GM18870 (cell line): ENCODE data around the gene CDCA4.

Experiments used
- ATAC-seq: cut with Tn5 transposase; IDR thresholded peaks from one replicate; pipeline ENCODE4 v1.9.1; 2021; ENCODE audit warnings: moderate library complexity; ENCODE audit not compliant: unreplicated experiment

CDCA4 gene

DNA sequence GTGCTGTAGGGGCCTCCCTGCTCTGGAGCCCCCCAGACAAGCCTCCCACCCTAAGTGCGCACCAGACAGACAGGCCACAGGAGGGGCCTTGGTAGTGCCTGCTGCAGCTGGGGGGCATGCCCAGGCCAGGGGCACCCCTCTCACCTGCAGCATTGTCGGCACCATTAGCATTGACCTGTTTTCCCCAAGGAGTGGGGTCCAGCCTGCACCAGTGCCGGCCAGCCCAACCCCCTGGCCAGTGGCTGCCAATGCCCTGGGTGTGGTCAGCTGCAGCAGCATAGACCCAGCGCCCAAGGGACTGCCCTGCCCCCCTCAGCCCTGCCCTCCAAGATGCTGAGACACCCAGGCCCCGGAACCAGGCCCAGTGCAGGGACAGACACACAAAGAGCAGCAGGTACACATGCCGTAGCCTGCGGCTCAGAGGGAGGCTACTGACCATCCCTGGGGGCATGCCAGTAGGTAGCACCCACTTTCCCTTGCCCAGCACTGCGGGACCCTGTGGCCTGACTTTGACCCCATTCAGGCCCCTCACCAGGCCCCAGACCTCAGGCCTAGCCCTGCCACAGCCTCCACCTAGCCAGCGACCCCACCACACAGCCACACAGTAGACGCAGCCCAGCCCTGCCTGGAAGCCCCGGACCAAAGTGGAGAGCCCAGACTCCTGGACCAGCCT, 43.7 kb downstream of the CDCA4 start:
- no peak for ATAC-seq

DNA sequence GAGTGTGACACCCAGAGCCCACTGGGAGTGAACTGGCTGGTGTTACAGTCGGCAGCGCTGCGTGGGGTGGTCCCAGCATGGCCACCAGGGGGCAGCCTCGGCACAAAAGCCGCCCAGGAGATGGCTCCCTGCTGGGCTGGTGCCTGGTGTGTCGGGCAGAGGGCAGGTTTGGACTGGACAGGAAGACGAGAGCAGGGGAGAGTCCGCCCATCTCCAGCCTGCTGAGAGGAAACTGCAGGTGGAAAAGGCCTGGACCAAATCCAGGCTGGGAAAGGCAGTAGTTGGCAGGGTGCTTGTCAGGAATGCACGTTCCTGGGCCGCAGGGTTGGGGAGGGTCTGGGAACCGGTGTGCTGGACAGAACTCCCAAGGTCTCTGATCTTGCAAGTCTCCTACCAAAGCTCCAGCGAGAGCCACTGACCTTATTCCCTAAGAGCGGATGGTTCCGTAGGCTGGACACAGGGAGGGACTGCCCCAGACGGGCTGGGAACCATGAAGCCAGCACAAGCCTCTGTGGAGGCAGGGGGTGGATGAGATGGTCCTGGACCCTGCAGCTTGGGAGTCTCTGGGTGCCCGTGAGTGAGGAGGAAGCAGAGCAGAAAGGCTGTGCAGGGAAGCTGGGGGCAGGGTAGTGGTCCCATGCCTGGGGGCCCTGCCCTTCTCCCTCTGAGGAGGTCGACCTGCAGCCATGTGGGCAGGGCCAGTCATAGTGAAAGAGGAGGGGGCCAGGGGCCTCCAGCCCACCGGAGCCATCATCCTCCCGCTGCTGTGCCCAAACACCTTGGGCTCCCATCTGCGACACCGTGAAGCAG, 44.5 kb downstream of the CDCA4 start:
- ATAC-seq, result no peak

DNA sequence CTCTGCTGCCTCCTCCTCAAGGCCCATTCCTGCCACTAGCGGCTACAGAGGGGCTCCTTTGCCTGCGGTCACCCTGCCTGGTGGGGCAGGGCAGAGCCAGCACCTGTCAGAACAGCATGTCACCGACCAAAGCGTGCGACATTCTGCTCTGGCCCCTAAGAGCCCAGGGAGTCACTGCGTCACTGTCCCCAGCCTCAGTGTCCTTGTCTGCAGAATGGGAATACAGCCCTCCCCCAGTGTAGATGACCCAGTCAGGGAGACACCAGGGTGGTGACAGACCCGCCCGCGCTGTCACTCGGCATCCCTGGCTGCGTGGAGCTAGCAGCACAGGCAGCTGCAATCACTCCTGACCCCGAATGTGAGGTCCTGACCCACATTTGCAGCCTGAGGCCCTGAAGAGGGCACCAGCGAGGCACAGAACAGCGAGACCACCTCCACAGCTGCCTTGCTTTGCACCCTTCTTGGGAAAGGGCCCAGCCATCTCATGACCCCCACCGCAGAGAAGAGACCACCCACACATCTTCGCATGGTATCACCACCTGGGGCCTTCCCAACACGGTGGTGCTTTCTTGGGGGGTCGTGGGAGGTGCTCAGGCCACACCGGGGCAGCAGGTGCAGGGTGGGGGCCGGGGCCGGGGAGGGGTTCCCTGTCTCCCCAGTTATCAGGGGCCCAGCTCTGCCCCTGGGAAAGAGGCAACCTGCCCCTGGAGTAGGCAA, 45.2 kb downstream of the CDCA4 start:
- ATAC-seq, result no peak

DNA sequence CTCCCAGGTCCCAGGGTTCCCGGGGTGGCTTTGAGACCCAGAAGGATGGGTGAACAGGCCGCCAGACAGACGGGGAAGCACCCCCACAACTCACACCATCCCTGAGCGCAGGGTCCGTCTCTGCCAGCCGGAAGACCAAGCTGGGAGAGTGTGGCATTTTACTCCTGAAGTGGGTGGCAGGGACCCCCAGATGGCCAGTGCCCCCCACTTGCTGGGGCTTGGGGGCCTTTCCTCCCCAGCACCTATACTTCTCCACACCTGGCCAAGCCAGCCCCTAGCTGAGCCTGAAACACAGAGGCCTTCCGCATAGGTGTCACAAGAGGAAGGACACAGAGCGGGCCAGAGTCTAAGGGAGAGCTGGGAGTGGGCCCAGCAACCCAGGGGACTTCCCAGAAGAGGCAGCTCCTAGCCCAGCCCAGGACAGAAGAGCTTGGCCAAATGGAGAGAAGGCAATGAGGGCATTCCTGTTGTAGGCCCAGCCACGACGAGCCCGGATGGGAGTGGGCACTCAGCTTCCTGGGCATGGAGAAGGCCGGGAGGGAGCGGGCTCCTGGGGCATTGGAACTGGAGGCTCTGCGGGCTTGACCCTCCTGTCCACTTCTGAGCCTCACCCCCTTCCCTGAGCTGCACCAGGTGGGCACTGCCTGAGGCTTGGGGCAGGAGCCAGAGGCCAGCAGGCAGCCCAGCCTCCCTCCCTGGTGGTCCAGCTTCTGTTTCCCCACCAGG, 46.1 kb downstream of the CDCA4 start:
- no peak for ATAC-seq

DNA sequence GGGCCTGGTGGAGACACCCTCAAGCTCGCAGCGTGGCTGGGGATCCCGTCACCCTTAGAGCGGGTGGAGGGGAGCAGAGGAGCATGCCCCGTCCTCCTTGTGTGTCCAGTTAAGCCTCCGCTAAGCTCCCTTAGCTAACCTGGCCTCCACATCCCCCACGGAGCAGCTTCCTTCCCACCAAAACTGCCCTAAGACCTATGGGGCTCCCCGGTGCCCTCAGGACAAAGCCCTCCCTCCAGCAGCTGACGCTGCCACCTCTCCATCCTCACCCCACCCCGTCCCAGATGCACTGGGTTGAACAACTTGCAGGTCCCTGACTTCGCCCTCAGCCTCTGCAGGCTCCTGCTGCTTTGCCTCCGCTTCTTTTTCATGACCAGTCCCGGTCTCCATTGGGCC, 46.7 kb downstream of the CDCA4 start:
- no peak for ATAC-seq

DNA sequence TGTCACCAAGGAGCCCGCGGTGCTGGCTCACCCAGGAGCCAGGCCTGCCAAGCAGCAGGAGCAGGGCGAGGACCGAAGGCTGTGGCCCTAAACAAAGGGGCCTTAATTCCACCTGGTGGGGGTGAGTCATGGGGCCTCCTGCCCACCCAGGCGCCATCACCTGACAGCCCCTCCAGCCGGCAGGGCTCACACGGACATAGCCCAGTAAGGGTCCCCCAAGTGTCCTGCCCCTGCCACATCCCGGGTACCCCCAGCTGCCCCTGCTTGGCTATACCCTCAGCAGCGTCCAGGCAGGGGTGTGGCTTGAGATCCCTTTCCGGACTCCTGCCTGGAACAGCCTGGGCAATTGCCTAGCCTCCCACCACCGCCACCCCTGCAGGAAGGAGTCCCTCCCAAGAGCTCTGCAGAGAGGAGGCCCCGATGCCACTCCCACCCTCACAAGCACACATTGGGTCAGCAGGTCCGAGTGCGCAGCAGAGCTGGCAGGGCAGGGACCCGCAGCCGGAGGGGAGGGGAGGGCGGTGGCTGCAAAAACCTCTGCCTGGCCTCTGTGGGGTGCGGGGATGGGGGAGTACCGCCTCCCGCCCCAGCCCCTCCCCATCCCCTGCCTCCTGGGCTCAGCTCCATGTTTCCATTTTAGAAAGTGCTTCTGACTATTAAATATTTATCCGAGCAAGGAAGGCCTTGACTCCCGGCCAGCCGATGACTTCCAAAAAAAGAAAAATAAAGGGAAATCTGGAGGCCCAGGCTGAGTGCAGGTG, 47.3 kb downstream of the CDCA4 start:
- ATAC-seq, result no peak

DNA sequence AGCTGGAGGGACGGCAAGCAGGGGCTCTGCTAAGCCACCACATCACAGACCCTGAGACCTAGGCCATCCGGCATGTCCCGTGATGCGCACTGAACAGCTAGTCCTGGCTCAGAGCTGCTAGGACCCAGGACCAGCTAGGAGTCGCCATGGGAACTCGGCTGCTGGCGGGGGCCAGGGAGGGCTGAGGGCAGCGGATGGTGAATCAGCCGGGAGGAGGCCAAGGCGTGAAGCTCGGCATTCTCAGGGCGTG, 47.8 kb downstream of the CDCA4 start:
- ATAC-seq, result no peak

DNA sequence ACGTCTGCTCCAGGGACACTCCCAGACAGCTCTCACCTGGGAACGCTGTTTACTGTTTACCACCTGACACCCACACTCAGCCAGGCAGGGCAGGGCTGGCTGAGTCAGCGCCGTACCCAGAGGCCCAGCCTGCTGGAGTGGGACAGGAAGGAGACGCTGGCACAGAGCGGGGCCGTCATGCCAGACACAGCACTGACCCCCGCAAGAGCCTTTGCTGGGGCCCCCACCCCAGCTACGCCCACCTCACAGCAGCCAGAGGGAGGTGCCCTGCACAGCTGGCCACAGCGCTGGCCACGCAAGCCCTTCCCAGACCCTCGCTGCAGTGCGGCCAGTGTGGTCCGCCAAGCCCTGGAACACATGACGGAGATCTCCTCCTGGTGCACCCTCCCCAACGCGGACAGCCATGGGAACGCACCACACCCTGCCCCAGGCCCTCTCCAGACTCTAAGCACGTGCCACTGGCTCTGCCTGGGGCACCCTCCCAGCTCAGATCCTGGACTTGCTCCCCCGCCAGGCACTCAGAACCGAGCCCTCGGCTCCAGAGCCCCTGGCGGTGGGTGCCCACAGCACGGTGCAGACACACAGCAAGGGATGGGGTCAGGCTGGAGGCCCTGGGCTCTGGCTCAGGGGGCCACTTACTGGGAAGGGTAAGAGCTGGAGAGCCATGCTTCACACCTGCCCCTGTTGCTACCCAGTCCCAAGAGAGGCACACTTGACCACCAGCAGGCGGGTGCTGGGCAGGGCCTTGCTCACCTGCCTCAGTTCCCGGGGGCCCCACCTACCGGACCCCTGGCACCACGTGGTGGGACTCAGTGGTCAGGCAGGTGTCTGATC, 48.4 kb downstream of the CDCA4 start:
- no peak for ATAC-seq

DNA sequence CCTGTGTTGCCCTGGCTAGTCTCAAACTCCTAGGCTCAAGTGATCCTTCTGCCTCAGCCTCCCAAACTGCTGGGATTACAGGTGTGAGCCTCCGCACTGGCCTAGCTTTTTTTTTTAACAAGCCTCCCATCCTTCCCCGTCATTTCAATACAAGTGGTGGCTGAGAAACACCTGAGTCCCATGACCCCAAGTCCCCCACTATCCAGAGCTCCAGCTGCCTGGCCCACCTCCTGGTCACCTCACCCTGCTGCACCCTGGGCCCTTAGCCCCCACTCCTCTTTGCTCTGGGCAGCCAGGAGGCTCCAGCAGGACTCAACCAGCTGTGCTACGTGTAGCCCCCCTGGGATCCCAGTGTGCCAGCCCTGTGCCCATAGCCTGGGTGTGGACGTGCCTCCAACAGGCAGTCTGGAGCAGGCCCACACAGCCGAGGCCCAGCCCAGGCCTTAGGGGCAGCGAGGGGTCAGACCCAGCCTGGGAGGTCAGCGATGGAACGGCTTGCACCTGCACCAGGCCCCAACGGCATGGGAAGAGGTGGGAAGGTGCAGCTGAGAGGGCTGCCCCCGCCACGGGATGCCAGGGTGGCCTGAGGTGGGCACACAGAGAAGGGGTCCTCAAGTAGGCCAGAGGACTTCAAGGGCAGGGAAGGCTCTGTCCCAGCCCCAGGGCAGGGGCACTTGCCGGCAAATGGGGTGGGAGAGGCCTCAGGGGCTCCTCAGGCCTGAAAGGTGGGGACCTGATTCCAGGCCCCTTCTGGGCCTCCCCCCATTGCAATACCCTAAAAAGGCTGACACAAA, 49.2 kb downstream of the CDCA4 start:
- no peak for ATAC-seq

DNA sequence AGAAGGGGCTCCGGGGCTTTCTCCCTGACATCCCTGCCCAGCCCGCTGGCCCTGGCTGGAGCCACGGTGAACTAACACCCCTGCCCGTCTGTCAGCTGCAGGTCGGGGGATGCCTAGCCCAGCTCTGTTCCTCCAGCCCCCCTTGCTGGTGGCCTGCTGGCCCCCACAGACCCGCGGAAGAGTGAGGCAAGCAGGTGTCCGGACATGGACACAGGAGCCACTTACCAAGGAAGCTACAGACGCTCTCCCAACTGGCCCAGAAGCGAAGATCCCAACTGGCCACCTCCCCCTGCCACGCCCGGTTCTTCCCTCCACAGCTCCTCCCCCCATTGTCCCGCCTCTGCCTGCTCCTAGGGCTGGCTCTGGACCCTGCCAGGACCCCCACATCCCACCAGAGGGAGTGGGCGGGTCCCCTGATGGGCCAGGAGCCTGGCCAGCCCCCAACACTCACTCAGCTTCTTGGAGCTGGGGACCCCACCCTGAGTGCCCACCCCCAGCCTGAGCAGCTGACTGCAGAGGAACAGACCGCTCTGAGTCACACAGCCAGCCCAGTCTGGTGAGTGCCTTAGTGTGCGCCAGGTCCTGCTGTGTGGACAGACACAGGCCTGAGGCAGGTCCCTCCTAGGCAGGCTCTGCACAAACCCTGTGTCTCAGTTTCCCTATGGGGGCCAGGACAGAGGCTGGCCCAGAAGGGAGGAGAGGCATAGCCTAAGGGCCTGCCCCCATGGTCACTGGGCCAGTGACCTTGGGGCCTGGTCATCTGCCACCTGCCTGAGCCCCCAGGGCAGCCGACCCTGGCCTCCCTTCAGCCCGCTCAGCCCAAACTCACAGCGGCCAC, 50.4 kb downstream of the CDCA4 start:
- no peak for ATAC-seq

DNA sequence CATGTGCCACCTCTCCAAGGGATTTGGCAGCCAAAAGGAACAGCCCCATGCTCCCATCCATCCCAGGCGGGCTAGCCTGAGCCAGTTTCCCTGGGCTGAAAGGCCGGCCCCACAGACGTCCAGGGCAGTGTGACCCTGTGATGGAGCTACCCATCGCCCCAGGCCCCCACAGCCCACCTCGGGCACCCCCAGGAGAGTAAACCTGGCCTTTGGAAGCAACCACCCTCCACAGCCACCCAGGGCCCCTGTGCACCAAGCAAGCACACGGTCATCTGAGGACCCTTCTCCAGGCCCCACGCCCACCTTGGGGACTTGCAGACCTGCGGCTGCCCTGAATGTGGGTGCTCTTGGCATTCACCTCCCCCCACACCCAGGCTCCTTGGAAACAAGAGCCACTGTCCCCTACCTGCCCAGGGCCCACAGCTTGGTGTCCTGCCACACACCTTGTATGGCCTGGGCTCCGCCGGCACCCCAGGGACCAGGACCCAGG, 51.1 kb downstream of the CDCA4 start:
- ATAC-seq, result no peak

DNA sequence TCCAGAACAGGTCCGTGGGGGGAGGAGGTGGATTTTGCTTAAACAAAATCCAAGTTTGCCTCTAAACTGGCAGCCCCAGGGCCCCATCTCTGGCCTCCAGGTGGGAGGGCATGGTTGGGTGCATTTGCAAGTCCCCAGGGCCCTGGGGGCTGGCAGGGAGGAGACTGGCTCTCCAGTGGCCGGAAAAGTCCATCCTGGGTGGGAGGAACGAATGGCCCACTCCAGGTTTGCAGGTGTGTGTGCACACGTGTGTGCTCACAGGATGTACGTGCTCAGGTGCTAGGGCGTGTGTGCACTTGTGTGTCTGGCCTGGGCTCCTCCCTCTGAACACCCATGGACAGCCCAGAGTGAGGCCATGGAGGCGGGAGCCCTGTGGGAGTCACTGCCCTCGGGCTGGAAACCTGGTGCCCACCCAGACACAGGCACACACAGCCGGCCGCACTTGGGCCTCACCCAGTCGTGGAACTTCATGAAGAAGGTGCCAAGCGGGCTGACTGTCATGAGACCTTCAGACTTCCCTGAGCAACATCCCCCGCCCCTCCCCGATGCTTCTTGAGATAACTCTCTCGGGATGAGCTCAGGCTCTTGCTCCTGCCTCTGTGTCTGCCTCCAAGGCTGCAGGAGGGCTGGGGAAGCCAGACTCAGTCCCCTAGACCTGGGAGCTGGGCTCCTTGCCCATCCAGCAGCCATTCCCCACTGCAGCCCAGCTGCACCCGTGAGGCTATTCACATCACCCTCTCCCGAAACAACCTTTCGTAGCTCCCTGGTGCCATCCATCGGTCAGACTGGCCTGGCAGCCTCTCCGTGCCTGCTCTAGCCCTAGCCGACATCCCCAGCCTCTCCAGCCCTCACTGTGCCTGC, 52.1 kb downstream of the CDCA4 start:
- no peak for ATAC-seq

DNA sequence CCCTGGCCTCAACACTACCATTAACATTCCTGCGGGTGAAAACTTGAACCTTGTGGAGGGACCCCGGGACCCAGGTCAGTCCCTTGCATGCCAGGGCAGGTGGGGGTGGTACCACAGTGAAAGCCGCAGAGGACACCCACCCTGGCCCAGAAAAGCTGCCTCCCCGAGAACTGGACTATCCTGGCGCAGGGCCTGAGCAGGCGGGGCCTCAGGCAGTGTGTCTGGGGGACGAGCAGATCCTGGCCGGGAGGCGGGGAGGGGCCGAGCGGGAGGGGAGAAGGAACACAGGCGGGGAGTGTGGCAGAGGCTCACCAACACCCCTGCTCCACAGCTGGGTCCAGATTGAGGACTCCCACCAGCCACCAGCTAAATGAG, 52.7 kb downstream of the CDCA4 start:
- no peak for ATAC-seq

DNA sequence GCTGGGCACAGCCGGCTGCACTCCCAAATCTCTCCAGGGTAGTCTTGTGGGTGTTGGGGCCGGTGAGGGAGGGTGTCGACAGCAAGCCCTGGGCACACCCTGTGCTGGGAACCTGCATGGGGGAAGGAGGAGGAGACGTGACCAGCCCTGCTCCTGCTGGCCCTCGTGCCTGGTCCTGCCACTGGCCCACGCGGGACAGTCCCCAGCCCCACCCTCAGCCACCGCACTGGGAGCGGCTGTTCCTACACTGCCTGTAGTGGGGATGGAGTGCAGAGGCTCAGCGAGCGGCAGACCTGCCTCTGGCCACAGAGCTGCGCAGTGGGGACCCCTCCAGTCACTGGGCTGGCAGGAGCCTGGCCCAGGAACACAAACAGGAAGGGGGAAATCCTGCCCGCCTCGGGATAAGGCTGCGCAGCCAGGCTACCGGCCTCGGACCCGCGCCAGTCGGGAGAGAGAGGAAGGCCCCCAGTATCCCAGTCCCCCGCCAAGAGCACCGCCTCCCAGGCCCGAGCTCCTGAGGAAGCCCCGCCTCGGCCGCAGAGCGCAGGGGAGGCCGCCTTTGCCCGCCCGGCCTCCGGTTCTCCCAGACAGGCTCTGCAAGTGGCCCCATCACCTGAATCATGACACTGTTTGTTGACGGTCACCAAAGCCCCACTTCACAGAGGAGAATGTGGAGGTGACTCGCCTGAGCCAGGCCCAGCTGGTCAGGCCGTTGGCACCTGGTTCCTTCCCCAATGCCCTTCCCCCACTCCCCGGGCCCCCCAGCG, 53.3 kb downstream of the CDCA4 start:
- no peak for ATAC-seq

DNA sequence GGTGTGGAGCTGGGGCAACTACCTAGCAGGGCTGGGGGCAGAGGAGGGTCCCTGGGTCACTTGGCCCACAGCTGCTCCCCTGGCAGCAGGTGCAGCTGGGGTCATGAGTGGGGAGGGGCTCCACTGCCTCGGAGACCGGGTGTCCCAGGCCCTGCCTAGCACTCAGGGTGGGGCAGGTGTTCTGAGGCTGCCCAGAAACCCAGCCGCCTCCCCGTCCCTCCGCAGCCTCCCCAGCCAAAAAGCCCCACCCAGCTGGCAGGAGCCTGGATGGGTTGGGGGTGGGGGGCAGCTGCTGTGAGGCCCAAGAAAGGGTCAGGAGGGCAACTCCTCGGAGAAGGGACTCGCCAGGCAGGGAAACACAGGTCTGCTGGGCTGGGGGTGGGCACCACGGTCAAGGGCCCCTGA, 53.9 kb downstream of the CDCA4 start:
- ATAC-seq, result no peak

DNA sequence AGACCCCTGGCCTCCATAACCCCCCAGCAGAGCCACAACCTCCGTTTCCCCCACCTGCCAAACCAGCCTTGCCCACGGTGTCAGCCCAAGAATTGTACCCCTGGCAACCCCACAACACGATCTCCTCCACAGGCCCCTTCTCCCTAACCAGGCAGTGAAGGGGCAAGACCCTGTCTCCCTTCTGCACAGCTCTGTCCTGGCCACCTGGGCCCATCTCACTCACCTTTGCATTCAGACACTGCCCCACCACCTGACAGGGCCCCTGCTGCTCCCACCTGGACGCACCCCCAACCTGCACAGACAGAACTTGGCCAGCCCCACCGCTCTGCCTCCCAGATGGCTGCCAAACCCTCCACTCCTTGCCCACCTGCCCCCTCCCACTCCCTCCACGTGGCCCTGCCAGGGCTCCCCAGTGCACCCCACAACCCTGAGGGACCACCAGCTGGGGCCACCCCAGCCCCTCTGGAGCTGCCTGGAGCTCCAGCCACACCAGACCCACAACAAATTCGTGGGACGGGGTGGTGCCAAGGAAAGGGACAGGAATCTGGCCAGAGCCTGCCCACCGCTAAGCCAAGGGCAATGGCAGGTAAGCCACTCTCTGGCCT, 54.5 kb downstream of the CDCA4 start:
- no peak for ATAC-seq
